DMS 273 (cell line): ENCODE results near the gene PWWP2B.

Experiments used
- DNase-seq: peaks from one replicate; lab custom pipeline; 2025; ENCODE audit not compliant: unreplicated experiment; lab: John Stamatoyannopoulos, UW

PWWP2B gene

GRCh38 chr10:132405463-132405991 lies 8.5 kb downstream of the PWWP2B start:
- DNase-seq, result no peak

- DNase-seq, result no peak
Measured at GRCh38 chr10:132406181-132406580, 9.2 kb downstream of the PWWP2B start.

- no peak for DNase-seq
Measured at GRCh38 chr10:132406750-132407149, 9.8 kb downstream of the PWWP2B start.

- no peak for DNase-seq
Measured at GRCh38 chr10:132407243-132407746, 10.3 kb downstream of the PWWP2B start.

- no peak for DNase-seq
Measured at GRCh38 chr10:132407846-132408278, 10.9 kb downstream of the PWWP2B start.

GRCh38 chr10:132408367-132408781 lies 11.4 kb downstream of the PWWP2B start:
- DNase-seq, result no peak

- no peak for DNase-seq
Measured at GRCh38 chr10:132408823-132409666, 12.0 kb downstream of the PWWP2B start.

- DNase-seq, result no peak
Measured at GRCh38 chr10:132409667-132410028, 12.6 kb downstream of the PWWP2B start.

GRCh38 chr10:132410056-132410778 lies 13.2 kb downstream of the PWWP2B start:
- no peak for DNase-seq

GRCh38 chr10:132410779-132411532 lies 14.0 kb downstream of the PWWP2B start:
- DNase-seq, result peak; percentile 26

GRCh38 chr10:132411561-132412253 lies 14.7 kb downstream of the PWWP2B start:
- DNase-seq, result peak; percentile 69

- no peak for DNase-seq
Measured at GRCh38 chr10:132412316-132413192, 15.6 kb downstream of the PWWP2B start.

- DNase-seq, result no peak
Measured at GRCh38 chr10:132413226-132414205, 16.5 kb downstream of the PWWP2B start.

- no peak for DNase-seq
Measured at GRCh38 chr10:132414402-132415016, 17.5 kb downstream of the PWWP2B start.

GRCh38 chr10:132415255-132415654 lies 18.3 kb downstream of the PWWP2B start:
- no peak for DNase-seq

GRCh38 chr10:132415956-132416355 lies 19.0 kb downstream of the PWWP2B start:
- DNase-seq, result no peak

- no peak for DNase-seq
Measured at GRCh38 chr10:132416566-132417256, 19.7 kb downstream of the PWWP2B start.
